GM20000 (cell line): ENCODE results near the gene GTF3C4.

ENCODE experiments used
- DNase-seq: peaks from one replicate; pipeline ENCODE4 v3.0.0; 2012; ENCODE audit warnings: low spot score
- CTCF ChIP-seq: IDR thresholded peaks from 2 replicates; pipeline ENCODE4 v1.5.1; 2012; ENCODE audit warnings: mild to moderate bottlenecking, control low read depth; ENCODE audit errors: extremely low read depth, missing control alignments

The GTF3C4 gene

GRCh38 chr9:132630116-132630515, 40.1 kb upstream of the GTF3C4 start:
- TF ChIP-seq CTCF = no peak

DNA sequence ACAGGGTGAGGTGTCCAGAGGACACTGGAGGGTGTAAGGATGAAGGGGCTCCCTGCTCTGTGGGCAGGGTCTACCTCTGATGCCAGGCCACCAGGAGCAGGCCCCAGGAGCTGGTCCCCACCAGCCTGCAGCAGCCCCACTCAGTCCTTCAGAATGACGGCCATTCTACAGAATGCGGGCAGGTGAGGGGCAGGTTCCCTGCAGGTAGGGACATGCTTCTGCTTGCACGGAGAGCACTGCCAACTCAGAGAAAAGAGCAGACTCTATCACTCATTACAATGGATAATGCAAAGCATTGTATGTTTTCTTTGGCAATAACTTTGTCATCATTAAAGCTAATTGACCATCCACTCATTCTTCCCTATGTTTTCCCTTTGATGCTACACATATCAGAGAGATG, 39.5 kb upstream of the GTF3C4 start:
- no peak for TF ChIP-seq CTCF
- DNase-seq = no peak

More at GRCh38 chr9:132630116-132630515, 40.1 kb upstream of the GTF3C4 start:
- no peak for DNase-seq

GRCh38 chr9:132631280-132631679, 39.0 kb upstream of the GTF3C4 start:
- no peak for DNase-seq
- TF ChIP-seq CTCF = no peak

- DNase-seq = no peak
- TF ChIP-seq CTCF = no peak
Observed at GRCh38 chr9:132631685-132632084, 38.6 kb upstream of the GTF3C4 start.

DNA sequence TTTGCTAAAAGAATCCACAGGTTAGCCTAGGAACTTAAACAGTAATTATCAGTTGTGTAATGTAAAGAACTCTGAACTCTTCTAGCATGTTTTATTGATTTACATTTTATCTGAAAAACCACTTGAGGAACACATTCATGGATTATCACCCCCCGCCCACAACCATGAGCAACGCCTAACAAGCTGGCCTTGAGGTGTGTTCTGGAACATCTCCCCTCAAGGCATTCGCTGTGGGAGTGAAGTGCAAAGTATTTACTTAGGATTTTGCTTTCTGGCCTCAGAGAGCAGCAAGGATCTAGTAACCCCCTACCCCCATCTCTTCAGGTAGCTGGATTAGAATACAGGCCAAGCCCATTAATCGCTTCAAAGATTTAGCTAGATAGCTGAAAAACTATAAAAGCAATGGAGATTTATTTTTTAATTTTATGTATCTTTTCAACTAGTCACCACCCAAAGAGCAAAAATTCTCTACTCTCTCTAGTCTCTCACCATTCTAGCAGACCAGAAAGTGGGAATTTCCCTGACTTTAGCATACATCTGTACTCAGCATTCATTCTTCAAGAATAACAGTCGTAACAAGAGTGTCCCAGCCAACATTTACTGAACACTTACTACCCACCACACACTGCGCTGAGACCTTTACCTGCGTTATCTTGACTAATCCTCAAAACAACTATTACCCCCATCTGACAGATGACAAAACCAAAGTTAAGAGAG, 37.7 kb upstream of the GTF3C4 start:
- TF ChIP-seq CTCF = no peak
- no peak for DNase-seq

GRCh38 chr9:132634327-132634726, 35.9 kb upstream of the GTF3C4 start:
- DNase-seq = no peak

DNA sequence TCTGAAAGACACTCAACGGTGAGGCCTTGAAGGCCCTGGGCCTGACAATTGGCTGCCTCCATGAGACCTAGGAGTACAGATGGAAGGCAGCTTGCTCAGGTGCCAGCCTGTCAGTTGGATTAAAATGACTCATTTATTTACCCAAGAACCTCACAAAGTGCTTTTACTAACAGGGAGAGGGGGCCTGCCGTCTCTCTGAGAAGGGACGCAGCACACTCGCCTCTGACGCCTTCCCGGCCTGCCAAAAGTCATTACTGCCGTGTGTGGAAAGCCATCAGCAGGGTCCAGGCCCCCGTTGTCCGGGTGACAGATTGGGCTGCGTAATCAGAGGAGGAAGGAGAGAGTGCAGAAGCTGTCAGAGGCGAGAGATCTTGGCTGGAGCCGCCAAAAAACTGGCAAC, 32.9 kb upstream of the GTF3C4 start:
- no peak for TF ChIP-seq CTCF
- DNase-seq = no peak

More at GRCh38 chr9:132634327-132634726, 35.9 kb upstream of the GTF3C4 start:
- TF ChIP-seq CTCF = no peak
